Astrocyte (in vitro differentiated cells and primary cell): ENCODE data around the gene RASGRP1. TPM values are rescaled to one million over a fixed set of nuclear protein-coding genes. Genes with fewer than 3 reads are reported as not detected.

ENCODE experiments used
- DNase-seq: peaks from one replicate; pipeline ENCODE4 v3.0.0-alpha.2; 2010; ENCODE audit warnings: low read depth
- FAIRE-seq: peaks from 2 replicates; lab custom pipeline; 2011; peaks lifted over from hg19 to GRCh38; lab: Jason Lieb, UNC
- H2AFZ ChIP-seq: 2 replicates; pipeline ENCODE4 v1.6.0; 2012; ENCODE audit warnings: low read depth, low read length, inconsistent platforms
- H3K27ac ChIP-seq: 2 replicates; pipeline ENCODE4 v1.5.1; 2011; ENCODE audit warnings: low read depth, low read length, inconsistent platforms
- H3K27me3 ChIP-seq: 2 replicates; pipeline ENCODE4 v1.6.0; 2011; ENCODE audit warnings: low read length, inconsistent platforms; ENCODE audit not compliant: insufficient read depth
- H3K36me3 ChIP-seq: 2 replicates; pipeline ENCODE4 v1.5.1; 2011; ENCODE audit warnings: low read length, inconsistent platforms; ENCODE audit not compliant: insufficient read depth
- H3K4me1 ChIP-seq: 2 replicates; pipeline ENCODE4 v1.5.1; 2011; ENCODE audit warnings: low read length, inconsistent platforms; ENCODE audit not compliant: insufficient read depth
- H3K4me2 ChIP-seq: 2 replicates; pipeline ENCODE4 v1.6.0; 2012; ENCODE audit warnings: low read length, inconsistent platforms
- H3K4me3 ChIP-seq: 2 replicates; pipeline ENCODE4 v1.5.1; 2011; ENCODE audit warnings: low read depth, mild to moderate bottlenecking, low read length, inconsistent platforms; ENCODE audit not compliant: insufficient read depth
- H3K79me2 ChIP-seq: 2 replicates; pipeline ENCODE4 v1.6.0; 2012; ENCODE audit warnings: mild to moderate bottlenecking, low read length, inconsistent platforms; ENCODE audit not compliant: insufficient read depth
- H3K9ac ChIP-seq: 2 replicates; pipeline ENCODE4 v1.6.0; 2012; ENCODE audit warnings: mild to moderate bottlenecking, low read length, inconsistent platforms
- H3K9me3 ChIP-seq: 2 replicates; pipeline ENCODE4 v1.5.1; 2012; ENCODE audit warnings: low read depth, mild to moderate bottlenecking, low read length, inconsistent platforms; ENCODE audit not compliant: insufficient read depth
- H4K20me1 ChIP-seq: 2 replicates; pipeline ENCODE4 v1.6.0; 2012; ENCODE audit warnings: low read length, inconsistent platforms; ENCODE audit not compliant: insufficient read depth
- H3K27ac Mint-ChIP-seq: one replicate; pipeline ENCODE4 v1.8.0; 2021; ENCODE audit warnings: mild to moderate bottlenecking, mixed read lengths; ENCODE audit not compliant: unreplicated experiment
- H3K27me3 Mint-ChIP-seq: one replicate; pipeline ENCODE4 v1.8.0; 2021; ENCODE audit warnings: low read depth, mixed read lengths; ENCODE audit not compliant: unreplicated experiment
- H3K36me3 Mint-ChIP-seq: one replicate; pipeline ENCODE4 v1.8.0; 2021; ENCODE audit warnings: low read depth, mixed read lengths; ENCODE audit not compliant: unreplicated experiment
- H3K4me1 Mint-ChIP-seq: one replicate; pipeline ENCODE4 v1.8.0; 2021; ENCODE audit warnings: low read depth, mixed read lengths; ENCODE audit not compliant: unreplicated experiment
- H3K4me3 Mint-ChIP-seq: one replicate; pipeline ENCODE4 v1.8.0; 2021; ENCODE audit warnings: mild to moderate bottlenecking, moderate library complexity, mixed read lengths; ENCODE audit not compliant: unreplicated experiment
- H3K9me3 Mint-ChIP-seq: one replicate; pipeline ENCODE4 v1.8.0; 2021; ENCODE audit warnings: mild to moderate bottlenecking, mixed read lengths; ENCODE audit not compliant: unreplicated experiment
- CTCF ChIP-seq: IDR thresholded peaks from 2 replicates; pipeline ENCODE4 v1.5.1; 2011; ENCODE audit warnings: low read depth, mild to moderate bottlenecking, inconsistent platforms, low read length, moderate library complexity; ENCODE audit not compliant: insufficient read depth
- EZH2 ChIP-seq: IDR thresholded peaks from 2 replicates; pipeline ENCODE4 v1.6.1; 2012; ENCODE audit warnings: mild to moderate bottlenecking, low read length, inconsistent platforms; ENCODE audit not compliant: insufficient read depth
- total RNA-seq: library from RNA; stranded (reverse); gene quantifications from 2 replicates; pipeline ENCODE4 v1.2.1, GENCODE V29; 2021

RASGRP1 gene
- total RNA-seq, 1 donor from 2014 or later: 1.4 TPM

- Mint-ChIP-seq H3K27ac (no peak overlapping the region), H3K4me3 (no peak overlapping the region), H3K27me3 (no peaks in the 10 kb centered on the region), H3K36me3 (peaks cover 2% of the 10 kb centered on the region), H3K9me3 (peaks cover 2% of the 10 kb centered on the region), H3K4me1 (peaks cover 3% of the 10 kb centered on the region)
- Histone ChIP-seq H3K9ac (no peak overlapping the region), H3K27ac (no peak overlapping the region), H3K4me1 (no peaks in the 10 kb centered on the region), H3K9me3 (no peaks in the 10 kb centered on the region), H4K20me1 (no peaks in the 10 kb centered on the region), H3K27me3 (no peaks in the 10 kb centered on the region), H3K79me2 (no peaks in the 10 kb centered on the region), H2AFZ (no peak overlapping the region), H3K36me3 (no peaks in the 10 kb centered on the region), H3K4me2 (no peak overlapping the region), H3K4me3 (no peak overlapping the region)
- DNase-seq (peak; percentile 46), FAIRE-seq (no peak)
- no peak for TF ChIP-seq EZH2
- TF ChIP-seq CTCF: no peak
Measured at GRCh38 chr15:38504680-38505467, 59.7 kb downstream of the RASGRP1 start.

GRCh38 chr15:38503496-38503895, 61.1 kb downstream of the RASGRP1 start:
- FAIRE-seq (no peak), DNase-seq (no peak)
- Histone ChIP-seq H3K79me2 (no peaks in the 10 kb centered on the region), H3K27ac (no peak overlapping the region), H3K4me3 (no peak overlapping the region), H3K4me2 (no peak overlapping the region), H3K9ac (no peak overlapping the region), H3K9me3 (no peaks in the 10 kb centered on the region), H3K27me3 (no peaks in the 10 kb centered on the region), H3K36me3 (no peaks in the 10 kb centered on the region), H2AFZ (no peak overlapping the region), H4K20me1 (no peaks in the 10 kb centered on the region), H3K4me1 (no peaks in the 10 kb centered on the region)
- Mint-ChIP-seq H3K27me3 (no peaks in the 10 kb centered on the region), H3K4me1 (no peaks in the 10 kb centered on the region), H3K27ac (no peak overlapping the region), H3K9me3 (peaks cover 3% of the 10 kb centered on the region), H3K4me3 (no peak overlapping the region), H3K36me3 (peaks cover 3% of the 10 kb centered on the region)
- TF ChIP-seq CTCF (no peak), EZH2 (no peak)

GRCh38 chr15:38499651-38500050, 65.0 kb downstream of the RASGRP1 start:
- Mint-ChIP-seq H3K27ac (no peak overlapping the region), H3K9me3 (peaks cover 3% of the 10 kb centered on the region), H3K4me1 (no peaks in the 10 kb centered on the region), H3K27me3 (no peaks in the 10 kb centered on the region), H3K4me3 (no peak overlapping the region), H3K36me3 (peaks cover 3% of the 10 kb centered on the region)
- no peak overlapping the region for H3K4me2 ChIP-seq
- no peaks in the 10 kb centered on the region for H4K20me1 ChIP-seq
- H3K36me3 ChIP-seq: no peaks in the 10 kb centered on the region
- no peaks in the 10 kb centered on the region for H3K79me2 ChIP-seq
- FAIRE-seq: no peak
- no peak overlapping the region for H2AFZ ChIP-seq
- H3K9me3 ChIP-seq: no peaks in the 10 kb centered on the region
- H3K9ac ChIP-seq: no peak overlapping the region
- DNase-seq: no peak
- no peaks in the 10 kb centered on the region for H3K4me1 ChIP-seq
- TF ChIP-seq CTCF (no peak), EZH2 (no peak)
- H3K27ac ChIP-seq: no peak overlapping the region
- H3K4me3 ChIP-seq: no peak overlapping the region
- no peaks in the 10 kb centered on the region for H3K27me3 ChIP-seq
